Measurements from ENCODE around the gene GNPTAB. TPM values are rescaled to one million over a fixed set of nuclear protein-coding genes. Genes with fewer than 3 reads are reported as not detected.

Gene GNPTAB
- total and polyA plus RNA-seq, 2 of the 8 experiments (the other 6 are each of a cell fraction or from before 2014, with no cell fraction given): 21.5 to 51.3 TPM

GRCh38 chr12:101829639-101830366, 956 bp downstream of the GNPTAB start (continued):
- no peak for TF ChIP-seq CHD7 (IDR thresholded peaks at IDR 0.05; ENCODE audit: insufficient replicate concordance, low read length)
- no peak for TF ChIP-seq POU5F1 (IDR thresholded peaks at IDR 0.05; ENCODE audit: low read depth, low read length)
- TF ChIP-seq POLR2AphosphoS5 (IDR thresholded peaks at IDR 0.05; ENCODE audit: low read depth, low read length): no peak
- TF ChIP-seq CHD1 (IDR thresholded peaks at IDR 0.05; ENCODE audit: low read depth, low read length): no peak
